ENCODE measurements around the gene STOX2. TPM values are rescaled to one million over a fixed set of nuclear protein-coding genes. Genes with fewer than 3 reads are reported as not detected.

Gene STOX2
- total and polyA plus RNA-seq, 2 of the 13 experiments (the other 11 are each of a cell fraction or from before 2014, with no cell fraction given): 0.01 to 0.15 TPM

GRCh38 chr4:183932576-183932975, 27.5 kb downstream of the STOX2 start:
- Histone ChIP-seq H3K79me2 (ENCODE audit: insufficient read depth, low read length) (no peaks in the 10 kb centered on the region), H3K9me3 (ENCODE audit: low read length) (no peaks in the 10 kb centered on the region), H2AFZ (ENCODE audit: low read length) (no peak overlapping the region), H3K4me2 (ENCODE audit: low read depth, low read length) (no peak overlapping the region), H3K4me1 (ENCODE audit: insufficient read depth, low read length) (no peaks in the 10 kb centered on the region), H4K20me1 (ENCODE audit: insufficient read depth, low read length) (no peaks in the 10 kb centered on the region), H3K27ac (ENCODE audit: extremely low read length, insufficient read depth, low read length) (no peak overlapping the region), H3K27me3 (ENCODE audit: control insufficient read depth in 1 of 2, insufficient read depth in 2 of 2, low read length in 2 of 2) (no peaks in the 10 kb centered on the region), H3K9ac (ENCODE audit: insufficient read depth, low read depth, low read length) (no peak overlapping the region), H3K36me3 (replicated peaks in 1 of 2; ENCODE audit: control insufficient read depth in 1 of 2, insufficient read depth in 2 of 2, low read length in 2 of 2) (no peaks in the 10 kb centered on the region), H3K4me3 (replicated peaks in 1 of 3; ENCODE audit: insufficient read depth in 1 of 3, low read depth in 2 of 3, low read length in 3 of 3) (no peak overlapping the region)
- WGBS (ENCODE audit: low lambda C conversion rate): 58% methylated on average over 3 of the region's 3 CpGs
- no peak for DNase-seq (ENCODE audit: low spot score)
- intact Hi-C loops (cut with micrococcal nuclease; ENCODE audit: unreplicated experiment): no loop called here
- no peak for ATAC-seq
- BruUV-seq (replicated peaks): no TSS peak
- in situ Hi-C loops (cut with HindIII; ENCODE audit: extremely low pct_ligation_motif_present, low pct_unique_long_range_greater_than_20kb): no loop called here
- FAIRE-seq: no peak
- no peak for TF ChIP-seq ZFP36L1 (CRISPR knock-in tag; IDR thresholded peaks at IDR 0.05)
- TF ChIP-seq ZNF24 (IDR thresholded peaks at IDR 0.05): no peak
- no peak for TF ChIP-seq ZNF780A (CRISPR knock-in tag; IDR thresholded peaks at IDR 0.05)
- TF ChIP-seq ZNF773 (CRISPR knock-in tag; IDR thresholded peaks at IDR 0.05; ENCODE audit: borderline replicate concordance): no peak
- TF ChIP-seq DR1 (CRISPR knock-in tag; IDR thresholded peaks at IDR 0.05): no peak
- TF ChIP-seq ZNF3 (CRISPR knock-in tag; IDR thresholded peaks at IDR 0.05): no peak
- ChIA-PET CTCF (ENCODE audit: low intra/inter-chr PET ratio, low total read pairs) (no interaction called here), POLR2A (no interaction called here)

- POLR2A ChIA-PET: no interaction called here
- Histone ChIP-seq H3K9me3 (ENCODE audit: low read length) (no peaks in the 10 kb centered on the region), H3K27me3 (ENCODE audit: control insufficient read depth in 1 of 2, insufficient read depth in 2 of 2, low read length in 2 of 2) (no peaks in the 10 kb centered on the region), H3K79me2 (ENCODE audit: insufficient read depth, low read length) (no peaks in the 10 kb centered on the region), H3K36me3 (replicated peaks in 1 of 2; ENCODE audit: control insufficient read depth in 1 of 2, insufficient read depth in 2 of 2, low read length in 2 of 2) (no peaks in the 10 kb centered on the region), H3K4me1 (ENCODE audit: insufficient read depth, low read length) (no peaks in the 10 kb centered on the region), H3K27ac (ENCODE audit: extremely low read length, insufficient read depth, low read length) (no peak overlapping the region), H3K4me3 (replicated peaks in 1 of 3; ENCODE audit: insufficient read depth in 1 of 3, low read depth in 2 of 3, low read length in 3 of 3) (no peak overlapping the region), H2AFZ (ENCODE audit: low read length) (no peak overlapping the region), H3K4me2 (ENCODE audit: low read depth, low read length) (no peak overlapping the region), H4K20me1 (ENCODE audit: insufficient read depth, low read length) (no peaks in the 10 kb centered on the region), H3K9ac (ENCODE audit: insufficient read depth, low read depth, low read length) (no peak overlapping the region)
- WGBS (ENCODE audit: low lambda C conversion rate): 90% methylated on average over 6 of the region's 6 CpGs
- CTCF ChIA-PET (ENCODE audit: low intra/inter-chr PET ratio, low total read pairs): no interaction called here
- in situ Hi-C loops (cut with HindIII; ENCODE audit: extremely low pct_ligation_motif_present, low pct_unique_long_range_greater_than_20kb): no loop called here
- no TSS peak for BruUV-seq (replicated peaks)
- intact Hi-C loops (cut with micrococcal nuclease; ENCODE audit: unreplicated experiment): no loop called here
- FAIRE-seq (no peak), ATAC-seq (no peak), DNase-seq (ENCODE audit: low spot score) (no peak)
- TF ChIP-seq AKNA (CRISPR knock-in tag; IDR thresholded peaks at IDR 0.05; ENCODE audit: borderline replicate concordance) (no peak), NR1H2 (CRISPR knock-in tag; IDR thresholded peaks at IDR 0.05; ENCODE audit: borderline replicate concordance, low read depth) (no peak), FOXA1 (IDR thresholded peaks at IDR 0.05) (no peak), FOXA1 (CRISPR knock-in tag; IDR thresholded peaks at IDR 0.05) (no peak), HMGXB4 (CRISPR knock-in tag; IDR thresholded peaks at IDR 0.05; ENCODE audit: borderline replicate concordance in 1 of 2, low read depth in 1 of 2) (no peak), ARHGAP35 (CRISPR knock-in tag; IDR thresholded peaks at IDR 0.05; ENCODE audit: borderline replicate concordance) (no peak)
Measured at GRCh38 chr4:183934761-183935160, 29.7 kb downstream of the STOX2 start.
